GM10248 (cell line): ENCODE measurements around the gene CRADD.
A peak's percentile ranks its signal among the peaks of the same experiment; 100 is the strongest.

Source experiments
- CTCF ChIA-PET: fragments of 300-600 bp; sonication (Branson Sonifier 250); formaldehyde crosslinking; extraction: SDS; loops from one replicate; lab custom pipeline; 2021; ENCODE audit warnings: antibody characterized with exemption; lab: Yijun Ruan, JAX
- POLR2A ChIA-PET: fragments of 350-650 bp; sonication (Branson Sonifier 250); formaldehyde crosslinking; extraction: SDS; loops from one replicate; lab custom pipeline; 2020; ENCODE audit warnings: antibody characterized with exemption; lab: Yijun Ruan, JAX
- DNase-seq: peaks from one replicate; pipeline ENCODE4 v3.0.0; 2012; ENCODE audit errors: extremely low spot score
- TF ChIP-seq, protein P1 (sequence below): IDR thresholded peaks from 2 replicates; pipeline ENCODE4 v1.5.1; 2012; ENCODE audit warnings: mild to moderate bottlenecking, low read depth; ENCODE audit errors: extremely low read depth, missing control alignments, control extremely low read depth

CRADD gene

DNA sequence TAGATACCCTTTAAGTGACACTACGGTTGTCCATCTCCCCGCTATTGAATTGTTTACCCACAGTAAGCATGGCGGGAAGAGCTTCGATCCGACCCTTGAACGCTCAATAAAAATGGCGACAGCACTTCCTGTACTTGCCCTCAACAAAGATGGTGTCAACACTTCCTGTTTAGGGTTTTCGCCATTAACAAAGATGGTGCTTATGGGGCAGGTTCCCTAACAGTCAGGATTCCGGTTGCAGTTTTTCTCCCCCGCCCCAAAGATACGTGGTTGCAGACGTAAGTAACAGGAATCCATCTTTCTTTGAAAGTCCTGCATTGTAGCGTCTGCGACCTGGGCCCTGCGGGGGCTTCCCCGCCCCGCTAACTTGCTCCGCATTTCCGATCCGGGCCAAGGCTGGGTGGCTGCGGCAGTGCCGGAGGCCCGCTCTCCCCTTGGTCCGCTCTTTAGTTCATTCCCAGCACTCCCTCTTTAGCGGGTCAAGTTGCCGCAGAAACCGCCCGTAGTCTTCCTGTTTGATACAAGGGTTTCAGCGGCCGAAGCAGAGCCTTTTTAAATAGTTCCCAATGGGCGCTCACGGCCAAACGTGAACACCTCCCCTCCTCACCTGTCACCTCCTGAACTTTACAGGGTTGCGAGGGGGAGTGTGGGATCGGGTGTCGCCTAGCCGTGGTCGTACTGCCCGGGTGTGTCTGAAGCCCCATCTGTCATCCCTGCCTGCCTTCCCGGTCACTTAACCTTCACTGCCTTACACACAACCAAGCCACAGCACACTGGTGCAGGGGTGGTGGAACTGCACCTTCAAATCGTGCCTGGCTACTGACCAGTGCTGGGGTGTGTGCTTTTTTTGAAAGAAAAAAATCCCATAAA is at the start of gene CRADD:
Gene CRADD, plus strand, starts transcription at position 181 of the 870 bp plus-strand sequence.
- ChIA-PET POLR2A (no interaction called here), CTCF (interaction anchor here (0.8 to 1.3 kb wide), 6 partner anchors 24 to 425 kb away, joined by 3 to 5 read pairs (median 3); no protein-coding TSS in a partner anchor)
- DNase-seq, result peak; percentile 84
- TF ChIP-seq, protein P1, sequence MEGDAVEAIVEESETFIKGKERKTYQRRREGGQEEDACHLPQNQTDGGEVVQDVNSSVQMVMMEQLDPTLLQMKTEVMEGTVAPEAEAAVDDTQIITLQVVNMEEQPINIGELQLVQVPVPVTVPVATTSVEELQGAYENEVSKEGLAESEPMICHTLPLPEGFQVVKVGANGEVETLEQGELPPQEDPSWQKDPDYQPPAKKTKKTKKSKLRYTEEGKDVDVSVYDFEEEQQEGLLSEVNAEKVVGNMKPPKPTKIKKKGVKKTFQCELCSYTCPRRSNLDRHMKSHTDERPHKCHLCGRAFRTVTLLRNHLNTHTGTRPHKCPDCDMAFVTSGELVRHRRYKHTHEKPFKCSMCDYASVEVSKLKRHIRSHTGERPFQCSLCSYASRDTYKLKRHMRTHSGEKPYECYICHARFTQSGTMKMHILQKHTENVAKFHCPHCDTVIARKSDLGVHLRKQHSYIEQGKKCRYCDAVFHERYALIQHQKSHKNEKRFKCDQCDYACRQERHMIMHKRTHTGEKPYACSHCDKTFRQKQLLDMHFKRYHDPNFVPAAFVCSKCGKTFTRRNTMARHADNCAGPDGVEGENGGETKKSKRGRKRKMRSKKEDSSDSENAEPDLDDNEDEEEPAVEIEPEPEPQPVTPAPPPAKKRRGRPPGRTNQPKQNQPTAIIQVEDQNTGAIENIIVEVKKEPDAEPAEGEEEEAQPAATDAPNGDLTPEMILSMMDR, result no peak

DNA sequence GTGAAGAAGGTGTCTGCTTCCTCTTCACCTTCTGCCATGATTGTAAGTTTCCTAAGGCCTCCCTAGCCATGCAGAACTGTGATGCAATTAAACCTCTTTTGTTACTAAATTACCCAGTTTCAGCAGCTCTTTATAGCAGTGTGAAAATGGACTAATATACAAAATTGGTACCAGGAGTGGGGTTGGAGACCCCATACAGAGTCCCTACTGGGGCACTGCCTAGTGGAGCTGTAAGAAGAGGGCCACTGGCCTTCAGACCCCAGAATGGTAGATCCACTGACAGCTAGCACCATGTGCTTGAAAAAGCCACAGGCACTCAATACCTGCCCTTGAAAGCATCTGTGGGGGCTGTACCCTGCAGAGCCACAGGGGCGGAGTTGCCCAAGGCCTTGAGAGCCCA is 44.8 kb upstream of the CRADD start:
- ChIA-PET POLR2A (no interaction called here), CTCF (interaction anchor here (0.8 kb wide), 1 partner anchor 10 kb away, joined by 3 read pairs; no protein-coding TSS in a partner anchor)
- TF ChIP-seq, protein P1, result no peak
- no peak for DNase-seq

DNA sequence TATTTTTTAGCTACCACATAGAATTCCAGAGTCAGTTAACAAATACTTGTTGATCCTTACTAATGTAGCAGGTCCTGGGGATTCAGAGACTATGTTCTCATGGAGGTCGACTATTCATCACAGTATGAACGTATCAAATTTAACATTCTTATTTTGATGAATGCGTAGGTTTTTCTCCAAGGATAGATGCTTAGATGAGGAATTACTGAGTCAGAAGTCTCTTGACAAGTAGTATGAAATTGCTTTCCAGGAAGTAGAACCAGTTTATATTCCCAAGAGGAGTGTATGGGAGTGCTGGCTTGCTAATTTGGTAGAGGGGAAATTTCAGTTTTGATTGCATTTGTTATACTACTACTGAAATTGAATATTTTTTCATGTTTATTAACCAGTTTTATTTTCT is 42.8 kb upstream of the CRADD start:
- ChIA-PET CTCF (no interaction called here), POLR2A (no interaction called here)
- TF ChIP-seq, protein P1, result no peak
- no peak for DNase-seq

DNA sequence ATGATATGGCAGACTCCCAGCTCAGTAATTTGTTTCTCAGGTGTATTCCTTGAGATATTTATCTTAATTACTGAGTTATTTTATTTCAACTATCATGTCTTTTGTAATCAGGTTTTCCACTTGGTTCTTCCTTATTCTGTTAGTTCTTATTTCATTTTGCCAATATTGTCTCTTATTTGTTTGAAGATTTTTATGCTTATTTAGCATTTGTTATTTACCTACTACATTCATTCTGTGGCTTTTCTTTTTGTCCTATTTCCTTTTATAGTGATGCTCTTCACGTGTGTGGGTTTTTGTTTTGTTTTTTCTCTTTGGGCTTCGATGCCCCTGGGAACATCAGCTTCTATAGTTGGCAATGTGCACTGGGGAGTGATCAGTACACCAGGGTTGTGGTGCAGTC is 40.5 kb upstream of the CRADD start:
- POLR2A ChIA-PET, result no interaction called here
- no peak for DNase-seq
- CTCF ChIA-PET, result interaction anchor here (0.9 to 1.0 kb wide), 2 partner anchors 10 to 115 kb away, joined by 3 read pairs; no protein-coding TSS in a partner anchor
- TF ChIP-seq, protein P1, result no peak

DNA sequence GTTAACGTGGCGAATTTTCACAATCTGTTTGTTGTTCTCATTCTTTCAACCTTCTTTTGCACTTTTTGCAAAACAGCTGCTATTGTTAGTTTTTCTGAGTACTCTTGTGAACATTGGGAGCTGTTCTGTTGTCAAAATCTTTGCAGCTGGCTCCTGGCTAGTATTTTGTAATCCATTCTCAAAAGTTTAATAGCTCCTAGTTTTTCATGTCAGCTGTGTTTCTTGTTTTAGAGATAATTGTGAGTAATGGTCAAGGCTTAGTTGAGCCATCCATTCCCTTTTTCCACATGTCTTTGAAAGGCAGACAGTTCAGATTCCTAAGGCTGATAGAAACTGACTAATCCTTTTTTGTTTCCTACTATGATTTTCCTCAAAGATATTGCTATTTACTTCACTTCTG is 39.1 kb upstream of the CRADD start:
- TF ChIP-seq, protein P1, result no peak
- POLR2A ChIA-PET, result no interaction called here
- no peak for DNase-seq
- CTCF ChIA-PET, result interaction anchor here (1.2 to 1.4 kb wide), 2 partner anchors 14 to 25 kb away, joined by 3 to 6 read pairs; no protein-coding TSS in a partner anchor

DNA sequence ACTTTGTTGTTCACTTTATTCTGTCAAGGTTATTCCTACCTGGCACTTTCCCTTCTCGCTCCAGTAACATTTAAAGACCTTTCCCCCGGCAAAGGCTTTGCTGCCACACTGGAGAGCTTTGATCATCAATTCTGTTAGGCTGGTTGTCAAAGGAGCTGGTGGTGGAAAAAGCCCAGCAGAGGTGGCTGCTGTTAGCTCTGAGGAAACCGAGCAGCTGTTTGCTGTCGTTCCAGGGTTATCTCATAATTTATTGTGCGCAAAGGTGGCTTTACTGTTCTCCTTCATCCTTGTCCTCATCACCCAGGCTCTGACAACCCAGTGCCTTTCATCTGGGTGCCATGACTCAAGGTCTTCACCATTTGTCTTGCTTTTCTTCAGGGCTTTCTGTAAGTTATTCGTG is 38.2 kb upstream of the CRADD start:
- ChIA-PET POLR2A (no interaction called here), CTCF (interaction anchor here (1.0 to 1.4 kb wide), 3 partner anchors 9 to 25 kb away, joined by 3 to 6 read pairs (median 3); no protein-coding TSS in a partner anchor)
- no peak for DNase-seq
- TF ChIP-seq, protein P1, result no peak
